ENCODE measurements around the gene TRIM8.
"Not testable (repeated sequence)": the region's sequence is repeated elsewhere in the genome, so short reads cannot be mapped to it uniquely, and the experiment has no call there.

Gene TRIM8

DNA sequence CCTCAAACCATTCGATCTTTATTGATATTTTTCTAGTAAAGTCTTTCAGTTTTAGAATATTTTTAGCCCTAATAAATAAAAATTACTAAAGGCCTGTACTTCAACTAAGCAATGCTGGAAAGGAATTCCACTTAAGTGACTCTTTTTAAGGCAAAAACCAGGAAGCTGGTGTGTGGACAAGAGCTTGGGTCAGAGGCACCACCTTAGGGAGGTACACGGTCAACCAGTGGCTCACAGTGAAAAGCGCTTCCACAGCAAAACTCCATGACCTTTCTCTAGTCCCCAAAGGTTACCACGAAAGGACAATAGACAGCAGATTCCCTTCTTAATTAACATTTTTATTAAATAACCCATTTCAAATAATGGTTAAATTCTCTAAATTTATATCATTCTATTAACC lies 38.7 kb downstream of the TRIM8 start:
- DNase-seq (ENCODE audit: insufficient read length, low spot score) (no peak), FAIRE-seq (no peak)
- TF ChIP-seq POLR2A (IDR thresholded peaks at IDR 0.05; ENCODE audit: low read depth, low read length), result no peak

DNA sequence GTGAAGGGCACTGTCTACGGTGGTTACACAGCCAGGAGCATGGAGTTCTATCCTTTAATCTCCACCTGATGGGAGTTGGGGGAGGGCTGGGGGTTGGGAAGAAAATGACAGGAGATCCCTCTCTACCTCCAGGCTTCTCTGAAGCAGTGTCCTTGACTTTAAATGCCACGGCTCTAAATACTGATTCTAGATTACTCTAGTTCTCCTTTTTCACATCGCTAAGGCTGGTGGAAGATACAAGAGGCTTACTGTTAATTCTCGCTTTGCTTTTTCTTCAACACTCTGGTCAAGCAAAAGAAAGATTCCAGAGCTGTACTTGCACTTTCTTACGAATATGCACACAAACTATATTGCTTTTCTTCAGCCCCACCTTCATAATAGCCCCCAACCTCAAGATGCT lies 39.5 kb downstream of the TRIM8 start:
- FAIRE-seq, result no peak
- TF ChIP-seq POLR2A (IDR thresholded peaks at IDR 0.05; ENCODE audit: low read depth, low read length), result no peak
- no peak for DNase-seq (ENCODE audit: insufficient read length, low spot score)

DNA sequence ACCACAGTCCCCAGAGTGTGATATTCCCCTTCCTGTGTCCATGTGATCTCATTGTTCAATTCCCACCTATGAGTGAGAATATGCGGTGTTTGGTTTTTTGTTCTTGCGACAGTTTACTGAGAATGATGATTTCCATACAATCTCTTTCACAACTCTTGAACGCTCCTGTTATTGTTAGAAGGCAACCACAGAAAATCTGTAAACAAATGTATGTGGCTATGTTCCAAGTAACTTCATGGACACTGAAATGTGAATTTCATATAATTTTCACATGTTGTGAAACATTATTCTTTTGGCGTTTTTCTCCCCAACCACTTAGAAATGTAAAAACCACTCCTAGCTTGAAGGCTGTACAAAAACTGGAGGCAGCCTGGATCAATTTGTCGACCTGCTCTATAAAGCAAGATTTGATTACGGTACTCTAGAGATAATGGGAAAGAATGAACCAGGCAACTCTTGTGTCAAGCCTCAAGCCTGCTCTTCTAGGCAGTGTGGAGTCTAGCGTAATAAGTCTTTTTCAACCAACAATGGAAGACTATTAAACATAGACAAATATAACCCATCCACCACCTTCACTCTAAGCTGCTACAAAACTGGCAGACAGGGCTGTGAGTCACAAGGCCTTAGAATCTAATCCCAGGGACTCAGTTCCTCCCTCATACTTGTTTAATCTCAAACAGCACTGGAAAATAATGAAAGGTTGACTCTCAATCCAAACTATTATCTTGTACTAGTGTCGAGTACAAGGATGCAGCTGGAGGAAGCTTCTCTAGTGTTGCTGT lies 47.2 kb downstream of the TRIM8 start:
- DNase-seq (ENCODE audit: insufficient read length, low spot score) (no peak), FAIRE-seq (no peak)
- no peak for TF ChIP-seq POLR2A (IDR thresholded peaks at IDR 0.05; ENCODE audit: low read depth, low read length)

DNA sequence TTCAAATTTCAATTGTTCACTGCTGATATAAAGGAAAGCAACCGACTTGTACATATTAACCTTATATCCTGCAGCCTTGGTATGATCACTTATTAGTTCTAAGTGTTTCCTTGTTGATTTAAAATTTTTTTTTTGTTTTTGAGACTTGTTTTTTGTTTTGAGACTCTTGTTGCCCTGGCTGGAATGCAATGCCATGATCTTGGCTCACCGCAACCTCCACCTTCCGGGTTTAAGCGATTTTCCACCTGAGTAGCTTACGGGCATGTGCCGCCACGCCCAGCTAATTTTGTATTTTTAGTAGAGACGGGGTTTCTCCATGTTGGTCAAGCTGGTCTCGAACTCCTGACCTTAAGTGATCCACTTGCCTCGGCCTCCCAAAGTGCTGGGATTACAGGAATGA lies 51.1 kb downstream of the TRIM8 start:
- FAIRE-seq; DNase-seq (ENCODE audit: insufficient read length, low spot score): not testable (repeated sequence)

DNA sequence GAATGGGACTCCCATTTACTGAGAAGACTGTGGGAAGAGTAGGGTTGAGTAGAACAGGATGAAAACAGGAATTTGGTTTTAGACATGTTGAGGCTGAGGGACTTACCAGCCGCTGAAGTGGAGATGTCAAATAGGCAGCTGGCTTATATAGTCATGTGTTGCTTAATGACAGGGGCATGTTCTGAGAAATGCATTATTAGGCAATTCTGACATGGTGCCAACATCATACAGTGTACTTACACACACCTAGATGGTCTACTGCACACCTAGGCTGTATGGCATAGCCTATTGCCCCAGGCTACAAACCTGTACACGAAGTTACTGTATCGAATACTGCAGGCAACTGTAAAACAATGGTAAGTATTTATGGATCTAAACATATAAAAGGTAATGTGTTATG lies 52.5 kb downstream of the TRIM8 start:
- no peak for FAIRE-seq
- no peak for DNase-seq (ENCODE audit: insufficient read length, low spot score)
- TF ChIP-seq POLR2A (IDR thresholded peaks at IDR 0.05; ENCODE audit: low read depth, low read length), result no peak

DNA sequence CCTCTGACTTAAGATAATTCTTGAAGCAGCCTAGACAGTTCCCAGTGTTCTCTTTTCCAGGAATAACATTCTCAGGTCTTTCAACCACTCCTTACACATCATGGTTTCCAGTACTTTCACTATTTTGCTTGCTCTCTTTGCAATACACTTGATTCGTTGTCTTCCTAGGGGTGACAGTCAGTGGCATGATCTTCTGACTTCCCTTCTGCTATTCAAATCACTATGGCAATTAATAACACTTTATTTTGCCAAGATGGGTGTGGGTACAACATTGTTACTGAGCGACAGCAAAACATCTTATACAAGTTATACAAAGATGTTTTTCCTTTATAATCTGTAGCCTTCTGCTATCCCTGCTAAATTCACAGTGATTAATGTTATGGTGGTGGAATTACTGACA lies 54.6 kb downstream of the TRIM8 start:
- no peak for TF ChIP-seq POLR2A (IDR thresholded peaks at IDR 0.05; ENCODE audit: low read depth, low read length)
- DNase-seq (ENCODE audit: insufficient read length, low spot score) (no peak), FAIRE-seq (no peak)

DNA sequence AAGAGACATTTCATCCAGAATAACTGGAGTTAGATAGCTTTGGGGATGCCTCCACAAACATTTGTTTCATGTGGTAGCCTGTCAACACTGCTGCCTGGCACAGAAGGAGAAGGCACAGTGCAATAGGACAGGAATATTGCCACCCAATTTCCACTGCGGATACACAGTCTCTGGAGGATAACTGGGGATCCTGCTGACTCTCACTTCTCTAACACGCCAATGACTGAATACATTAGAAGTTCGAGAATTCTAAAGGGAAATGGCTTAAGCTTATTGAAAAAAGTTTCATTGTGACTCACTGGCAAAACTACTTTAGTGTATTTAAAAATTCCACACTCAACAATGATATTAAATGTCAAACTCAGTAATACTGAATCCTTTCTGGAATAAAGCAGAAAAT lies 57.0 kb downstream of the TRIM8 start:
- no peak for TF ChIP-seq POLR2A (IDR thresholded peaks at IDR 0.05; ENCODE audit: low read depth, low read length)
- DNase-seq (ENCODE audit: insufficient read length, low spot score) (no peak), FAIRE-seq (no peak)

DNA sequence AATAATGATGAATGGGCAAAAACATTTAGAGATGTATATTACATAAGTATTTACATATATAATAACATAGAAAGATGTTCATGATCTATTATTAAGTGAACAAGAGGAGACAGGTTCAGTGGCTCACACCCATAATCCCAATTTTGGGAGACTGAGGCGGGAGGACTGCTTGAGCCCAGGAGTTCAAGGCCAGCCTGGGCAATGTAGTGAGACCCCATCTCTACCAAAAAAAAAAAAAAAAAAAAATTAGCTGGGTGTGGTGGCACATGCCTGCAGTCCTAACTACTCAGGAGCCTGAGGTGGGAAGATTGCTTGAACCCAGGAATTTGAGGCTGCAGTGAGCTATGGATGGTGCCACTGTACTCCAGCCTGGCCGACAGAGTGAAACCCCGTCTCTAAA lies 57.5 kb downstream of the TRIM8 start:
- no peak for TF ChIP-seq POLR2A (IDR thresholded peaks at IDR 0.05; ENCODE audit: low read depth, low read length)
- no peak for DNase-seq (ENCODE audit: insufficient read length, low spot score)
- no peak for FAIRE-seq

DNA sequence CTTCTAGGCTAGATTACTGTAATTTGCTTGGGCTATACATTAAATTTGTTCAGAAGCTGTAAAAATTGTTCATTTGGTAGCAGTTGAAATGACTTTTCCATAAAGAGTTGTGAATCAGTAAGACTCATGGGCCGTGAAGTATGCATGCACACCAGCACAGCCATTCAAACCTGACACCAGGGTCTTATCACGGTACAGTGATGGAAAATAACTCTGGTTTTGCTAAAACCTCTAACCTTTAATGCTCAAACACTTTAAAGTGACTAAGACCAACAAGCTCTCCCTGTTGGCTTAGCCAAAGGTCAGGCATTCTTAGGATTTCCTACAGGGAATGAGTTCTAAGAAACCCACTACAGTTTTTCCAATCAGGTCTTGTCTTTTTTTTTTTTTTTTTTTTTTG lies 58.5 kb downstream of the TRIM8 start:
- no peak for FAIRE-seq

DNA sequence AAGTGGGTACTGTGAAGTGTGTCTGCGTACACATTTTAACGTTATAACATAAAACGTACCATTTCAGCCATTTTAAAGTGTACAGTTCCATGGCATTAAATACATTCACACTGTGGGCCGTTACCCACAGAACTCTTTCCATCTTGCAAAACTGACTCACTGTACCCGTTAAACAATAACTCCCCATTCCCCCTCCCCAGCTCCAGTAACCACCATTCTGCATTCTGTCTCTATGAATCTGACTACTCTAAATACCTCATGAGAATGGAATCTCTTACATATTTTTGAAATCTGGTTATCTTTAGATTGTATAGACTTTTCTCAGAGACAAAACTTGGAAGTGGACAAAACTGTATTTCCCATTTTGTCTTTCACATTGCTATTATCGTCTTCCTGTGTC lies 60.6 kb downstream of the TRIM8 start:
- FAIRE-seq, result peak; percentile 27
- no peak for TF ChIP-seq POLR2A (IDR thresholded peaks at IDR 0.05; ENCODE audit: low read depth, low read length)

More for the DNA sequence above, 58.5 kb downstream of the TRIM8 start:
- no peak for TF ChIP-seq POLR2A (IDR thresholded peaks at IDR 0.05; ENCODE audit: low read depth, low read length)
- no peak for DNase-seq (ENCODE audit: insufficient read length, low spot score)

DNA sequence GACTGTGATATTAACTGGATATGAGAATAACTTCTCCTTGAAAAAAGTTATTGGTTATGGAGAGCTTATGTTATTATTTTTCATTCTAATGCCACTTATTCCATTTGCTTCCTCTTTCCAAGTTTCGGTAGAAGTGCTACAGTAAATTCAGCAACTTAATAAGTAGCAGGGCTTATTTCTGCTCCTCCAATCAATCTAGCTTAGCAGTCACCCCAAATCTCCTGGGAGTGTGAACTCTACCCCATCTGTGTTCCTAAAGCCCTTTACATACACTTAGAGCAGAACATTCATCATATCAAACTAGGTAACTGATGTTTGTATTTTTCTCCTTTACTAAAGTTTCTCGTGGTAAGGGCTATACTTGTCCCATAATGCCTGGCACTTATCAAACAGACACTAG lies 61.3 kb downstream of the TRIM8 start:
- FAIRE-seq (no peak), DNase-seq (ENCODE audit: insufficient read length, low spot score) (no peak)
- TF ChIP-seq POLR2A (IDR thresholded peaks at IDR 0.05; ENCODE audit: low read depth, low read length), result no peak

More for the DNA sequence above, 60.6 kb downstream of the TRIM8 start:
- DNase-seq (ENCODE audit: insufficient read length, low spot score), result no peak
